NT2/D1 (cell line): Measurements from ENCODE around the gene AGPAT4.
"Not testable (repeated sequence)": the region's sequence is repeated elsewhere in the genome, so short reads cannot be mapped to it uniquely, and the experiment has no call there.

Experiments
- DNase-seq: peaks from one replicate; pipeline ENCODE4 v3.0.0-alpha.2; 2011; ENCODE audit warnings: low read depth, low spot score
- H3K27me3 ChIP-seq: 2 replicates; pipeline ENCODE4 v1.6.0; 2011; ENCODE audit warnings: mild to moderate bottlenecking; ENCODE audit not compliant: insufficient read length, insufficient read depth
- H3K36me3 ChIP-seq: 2 replicates; pipeline ENCODE4 v1.6.1; 2011; ENCODE audit warnings: mild to moderate bottlenecking, low read length, mixed read lengths; ENCODE audit not compliant: insufficient read depth, insufficient read length
- H3K4me1 ChIP-seq: 2 replicates; pipeline ENCODE4 v1.5.1; 2011; ENCODE audit not compliant: insufficient read depth, insufficient read length
- H3K4me3 ChIP-seq: 2 replicates; pipeline ENCODE4 v1.5.1; 2011; ENCODE audit warnings: low read depth; ENCODE audit not compliant: insufficient read length
- H3K9ac ChIP-seq: 2 replicates; pipeline ENCODE4 v1.6.0; 2011; ENCODE audit warnings: low read depth; ENCODE audit not compliant: insufficient read length
- H3K9me3 ChIP-seq: 2 replicates; pipeline ENCODE4 v1.5.1; 2011; ENCODE audit warnings: mild to moderate bottlenecking, low read length; ENCODE audit not compliant: insufficient read depth
- SUZ12 ChIP-seq: IDR thresholded peaks from 2 replicates; pipeline ENCODE4 v1.6.1; 2011; ENCODE audit not compliant: insufficient read length, insufficient read depth; ENCODE audit errors: extremely low read depth
- YY1 ChIP-seq: IDR thresholded peaks from 2 replicates; pipeline ENCODE4 v1.6.1; 2011; ENCODE audit not compliant: insufficient read length, insufficient read depth
- ZNF274 ChIP-seq: IDR thresholded peaks from 2 replicates; pipeline ENCODE4 v1.6.1; 2011; ENCODE audit warnings: mild to moderate bottlenecking, low read depth, low read length

AGPAT4 gene, protein sequence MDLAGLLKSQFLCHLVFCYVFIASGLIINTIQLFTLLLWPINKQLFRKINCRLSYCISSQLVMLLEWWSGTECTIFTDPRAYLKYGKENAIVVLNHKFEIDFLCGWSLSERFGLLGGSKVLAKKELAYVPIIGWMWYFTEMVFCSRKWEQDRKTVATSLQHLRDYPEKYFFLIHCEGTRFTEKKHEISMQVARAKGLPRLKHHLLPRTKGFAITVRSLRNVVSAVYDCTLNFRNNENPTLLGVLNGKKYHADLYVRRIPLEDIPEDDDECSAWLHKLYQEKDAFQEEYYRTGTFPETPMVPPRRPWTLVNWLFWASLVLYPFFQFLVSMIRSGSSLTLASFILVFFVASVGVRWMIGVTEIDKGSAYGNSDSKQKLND

DNA sequence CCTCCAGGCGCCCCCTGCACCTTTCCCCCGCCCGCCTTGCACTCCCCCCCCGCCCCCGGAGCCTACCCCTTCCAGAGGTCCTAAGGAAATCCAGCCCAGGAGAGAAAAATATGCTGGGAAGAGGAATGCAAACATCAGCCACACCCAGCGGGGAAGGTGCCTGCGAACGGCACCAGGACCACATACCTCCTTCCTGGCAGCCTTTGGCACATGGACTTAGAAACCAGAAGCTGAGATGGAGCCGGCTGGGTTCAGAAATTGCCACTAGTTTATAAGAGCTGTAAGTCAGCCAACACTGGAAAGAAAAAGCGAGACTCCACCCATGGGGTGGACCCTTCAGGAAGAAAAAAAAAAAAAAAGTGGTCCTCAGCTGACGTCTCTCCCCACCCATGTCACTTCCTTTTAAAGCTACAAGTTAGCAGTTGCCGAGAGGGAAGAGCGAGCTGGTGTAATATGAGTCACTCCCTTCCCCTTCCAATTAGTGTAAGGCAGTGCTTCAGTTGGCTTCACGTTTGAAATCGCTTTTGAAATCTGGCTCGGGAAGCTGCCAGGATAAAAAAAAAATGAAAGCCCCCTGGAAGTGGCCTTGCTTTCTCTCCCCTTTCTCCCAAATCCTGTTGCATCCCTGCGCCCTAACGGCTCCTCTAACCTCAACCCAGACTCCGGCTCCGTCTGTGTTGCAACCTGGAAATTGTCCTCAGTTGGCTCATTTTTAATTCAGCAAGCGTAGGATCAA, at the start of gene AGPAT4:
AGPAT4 (minus strand) TSS at position 310 of the 736 bp plus-strand sequence. CDS start 41,848 bp downstream, outside the sequence.
- Histone ChIP-seq H3K9ac (peak within 1 kb of the TSS; percentile 63), H3K27me3 (no peaks in the 10 kb centered on the region), H3K9me3 (no peaks in the 10 kb centered on the region), H3K4me1 (peaks cover 3% of the 10 kb centered on the region), H3K4me3 (peak within 1 kb of the TSS; percentile 59), H3K36me3 (peaks cover 14% of the 10 kb centered on the region)
- TF ChIP-seq YY1: no peak
- TF ChIP-seq ZNF274: no peak
- no peak for TF ChIP-seq SUZ12
- DNase-seq: peak; percentile 81

DNA sequence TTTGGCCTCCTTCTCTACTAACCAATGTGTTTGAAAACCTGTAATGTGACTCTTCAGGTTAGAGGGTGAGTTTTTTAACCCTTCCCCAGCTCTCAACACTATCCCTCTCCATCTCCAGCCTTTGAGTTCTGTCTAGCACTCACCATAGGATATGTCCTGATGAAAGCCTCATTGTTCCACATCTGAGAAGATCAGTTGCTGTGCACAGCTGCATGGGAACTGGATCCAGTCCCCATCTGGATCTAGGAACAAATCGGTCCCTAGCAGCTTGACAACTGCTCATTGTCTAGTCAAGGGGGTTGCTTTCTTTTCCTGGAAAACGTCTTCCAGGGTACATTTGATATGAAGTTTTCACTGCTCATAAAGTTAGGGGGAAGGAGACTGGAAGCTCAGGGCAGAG, 45.4 kb upstream of the AGPAT4 start:
- Histone ChIP-seq H3K9me3 (peaks cover 7% of the 10 kb centered on the region), H3K4me3 (no peak overlapping the region), H3K27me3 (no peaks in the 10 kb centered on the region), H3K4me1 (no peaks in the 10 kb centered on the region), H3K36me3 (no peaks in the 10 kb centered on the region), H3K9ac (no peak overlapping the region)
- no peak for DNase-seq
- TF ChIP-seq YY1 (no peak), ZNF274 (no peak), SUZ12 (no peak)

DNA sequence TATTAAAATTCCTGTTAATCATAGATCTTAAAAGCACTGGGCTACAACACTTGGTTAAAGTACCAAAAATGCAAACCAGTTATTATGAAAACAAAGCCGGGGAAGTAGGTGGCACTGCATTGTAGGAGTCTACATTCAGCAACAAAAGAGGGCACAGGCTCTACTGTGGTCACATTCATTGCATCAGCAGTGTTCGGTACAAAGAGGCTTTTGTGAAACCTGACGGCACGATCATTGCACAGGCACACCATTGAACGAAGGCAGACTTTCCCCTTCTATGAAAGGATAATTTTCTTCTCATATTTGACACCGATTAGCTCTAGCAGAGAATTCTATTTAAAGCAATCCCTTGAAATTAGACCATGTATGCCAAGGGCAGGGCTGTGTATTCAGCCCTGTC, 44.6 kb upstream of the AGPAT4 start:
- DNase-seq: no peak
- H3K4me1 ChIP-seq: no peaks in the 10 kb centered on the region
- TF ChIP-seq SUZ12 (no peak), YY1 (no peak), ZNF274 (no peak)

DNA sequence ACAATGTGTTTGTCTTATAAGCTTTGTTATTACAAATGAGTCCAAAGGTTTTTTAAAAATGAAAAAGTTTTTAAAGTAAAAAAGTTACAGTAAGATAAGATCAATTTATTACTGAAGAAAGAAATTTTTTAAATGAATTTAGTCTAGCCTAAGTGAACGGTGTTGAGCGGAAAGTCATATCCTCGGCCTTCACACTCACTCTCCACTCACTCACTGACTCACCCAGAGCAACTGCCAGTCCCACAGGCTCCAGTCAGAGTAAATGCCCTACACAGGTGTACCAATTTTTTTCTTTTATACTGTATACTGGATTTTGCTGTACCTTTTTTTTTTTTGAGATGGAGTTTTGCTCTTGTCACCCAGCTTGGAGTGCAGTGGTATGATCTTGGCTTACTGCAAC, 42.7 kb upstream of the AGPAT4 start:
- Histone ChIP-seq H3K9me3 (no peaks in the 10 kb centered on the region; the same call in 1 of the 2 replicates), H3K27me3 (no peaks in the 10 kb centered on the region), H3K4me1 (no peaks in the 10 kb centered on the region), H3K36me3 (no peaks in the 10 kb centered on the region), H3K9ac (no peak overlapping the region), H3K4me3 (no peak overlapping the region)
- no peak for TF ChIP-seq ZNF274
- DNase-seq: no peak

More for the DNA sequence above, 44.6 kb upstream of the AGPAT4 start:
- Histone ChIP-seq H3K36me3 (no peaks in the 10 kb centered on the region), H3K4me3 (no peak overlapping the region), H3K9ac (no peak overlapping the region), H3K9me3 (peaks cover 6% of the 10 kb centered on the region), H3K27me3 (no peaks in the 10 kb centered on the region)

DNA sequence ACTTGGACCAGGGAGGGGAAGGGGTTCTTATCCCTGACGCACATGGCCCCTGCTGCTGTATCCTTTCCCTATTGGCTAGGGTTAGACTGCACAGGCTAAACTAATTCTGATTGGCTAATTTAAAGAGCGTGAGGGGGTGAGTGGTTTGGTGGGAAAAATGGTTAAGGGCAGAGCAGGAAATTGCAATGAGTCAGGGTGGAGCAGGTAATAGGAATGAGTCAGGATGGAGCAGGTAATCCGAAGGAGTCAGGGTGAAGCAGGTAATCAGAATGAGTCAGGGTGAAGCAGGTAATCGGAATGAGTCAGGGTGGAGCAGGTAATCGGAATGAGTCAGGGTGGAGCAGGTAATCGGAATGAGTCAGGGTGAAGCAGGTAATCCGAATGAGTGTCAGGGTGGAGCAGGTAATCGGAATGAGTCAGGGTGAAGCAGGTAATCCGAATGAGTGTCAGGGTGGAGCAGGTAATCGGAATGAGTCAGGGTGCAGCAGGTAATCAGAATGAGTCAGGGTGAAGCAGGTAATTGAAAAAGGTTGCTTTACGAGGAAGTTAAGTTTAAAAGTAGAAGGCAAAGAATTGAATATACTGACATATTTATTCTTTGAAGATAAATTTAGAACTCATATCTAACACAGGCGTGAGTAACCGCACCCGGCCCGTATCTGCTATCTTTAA, 41.5 kb upstream of the AGPAT4 start:
- H3K9ac ChIP-seq, DNase-seq, H3K4me1 ChIP-seq, H3K9me3 ChIP-seq, H3K27me3 ChIP-seq, H3K4me3 ChIP-seq, H3K36me3 ChIP-seq: not testable (repeated sequence)

DNA sequence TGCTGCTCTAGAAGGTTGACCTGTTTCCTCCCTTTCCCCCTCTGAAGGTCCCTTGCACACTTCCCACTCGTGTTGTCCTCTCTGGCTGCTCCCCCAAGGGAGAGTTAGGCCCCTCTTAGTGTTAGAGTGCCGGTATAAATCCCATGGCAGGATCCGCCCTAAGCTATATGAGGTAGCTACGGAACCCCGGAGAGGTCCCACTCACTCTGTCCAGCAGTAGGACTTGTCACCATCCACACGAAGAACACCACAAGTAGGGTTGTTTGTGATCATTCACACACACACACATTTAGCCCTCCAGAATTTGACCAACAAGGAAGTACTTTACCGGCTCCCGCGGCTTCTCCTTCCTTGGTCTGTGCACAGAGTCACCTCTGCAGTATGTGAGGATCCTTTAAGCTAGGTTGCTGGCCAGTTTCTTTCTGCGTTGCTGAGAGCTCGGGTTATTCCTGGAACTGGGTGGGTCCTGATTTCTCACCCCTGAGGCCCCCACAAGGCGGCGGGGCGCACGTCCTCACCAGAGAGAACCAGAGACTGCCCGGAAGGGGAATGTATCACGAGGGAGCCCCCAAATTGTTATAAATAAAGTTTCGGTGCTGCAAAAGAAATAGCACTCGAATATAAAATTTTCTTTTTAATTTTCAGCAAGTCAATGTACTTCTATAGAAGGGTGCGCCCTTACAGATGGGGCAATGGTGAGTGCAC, 40.8 kb upstream of the AGPAT4 start:
- H3K4me1 ChIP-seq, DNase-seq, H3K9ac ChIP-seq, H3K36me3 ChIP-seq, H3K9me3 ChIP-seq, H3K27me3 ChIP-seq, H3K4me3 ChIP-seq: not testable (repeated sequence)

DNA sequence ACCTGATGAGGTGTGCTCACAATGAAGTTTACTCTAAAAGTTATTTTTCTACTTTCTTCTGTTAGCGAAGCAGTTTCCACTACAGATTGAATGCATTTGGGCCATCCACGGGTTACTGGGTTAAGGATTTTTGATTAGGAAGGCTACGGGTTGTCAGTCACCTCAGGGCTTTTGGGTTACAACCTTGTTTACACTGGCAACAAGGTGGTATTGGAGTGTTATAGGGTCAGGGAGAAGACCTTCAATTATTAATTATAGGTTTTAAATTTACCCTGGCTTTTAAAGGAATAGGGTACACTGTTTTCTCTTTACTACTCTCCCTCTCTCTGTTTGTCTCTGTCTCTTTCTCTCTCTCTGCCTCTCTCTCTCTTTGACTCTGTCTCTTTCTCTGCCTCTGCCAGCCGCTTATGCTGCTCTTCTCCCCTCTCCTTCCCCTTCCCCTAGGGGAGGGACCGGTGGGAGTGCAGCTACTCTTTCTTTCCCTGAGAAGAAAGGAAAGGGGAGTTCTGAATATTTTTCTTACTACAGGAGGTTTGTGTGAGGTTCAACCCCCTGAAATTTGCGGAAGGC, 40.2 kb upstream of the AGPAT4 start:
- DNase-seq: no peak
- no peak for TF ChIP-seq YY1
- no peak for TF ChIP-seq ZNF274
- TF ChIP-seq SUZ12: no peak
- Histone ChIP-seq H3K4me3 (no peak overlapping the region), H3K27me3 (no peaks in the 10 kb centered on the region), H3K9ac (no peak overlapping the region), H3K36me3 (no peaks in the 10 kb centered on the region), H3K9me3 (no peaks in the 10 kb centered on the region; the same call in 1 of the 2 replicates), H3K4me1 (no peaks in the 10 kb centered on the region)

DNA sequence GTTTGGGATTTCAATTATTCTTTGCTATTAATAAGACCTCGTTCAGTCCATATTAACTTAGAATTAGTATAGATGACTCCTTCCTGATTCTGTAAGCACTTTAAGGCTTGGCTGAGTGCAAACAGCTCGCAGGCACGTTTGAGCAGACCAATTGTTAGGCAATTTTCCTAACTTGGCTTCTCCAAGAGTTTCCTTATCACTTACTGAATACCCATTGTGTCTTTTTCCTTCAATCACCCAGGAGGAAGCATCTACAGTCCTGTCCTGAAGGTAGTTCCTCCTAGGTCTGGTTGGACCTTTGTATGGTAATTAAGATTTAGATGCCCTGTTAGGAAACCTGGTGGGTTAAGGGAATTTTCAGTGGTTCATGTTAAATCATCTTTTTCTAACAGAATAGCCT, 39.6 kb upstream of the AGPAT4 start:
- not testable (repeated sequence) for H3K4me3 ChIP-seq, H3K27me3 ChIP-seq, H3K36me3 ChIP-seq, H3K9ac ChIP-seq, H3K4me1 ChIP-seq, DNase-seq, H3K9me3 ChIP-seq

DNA sequence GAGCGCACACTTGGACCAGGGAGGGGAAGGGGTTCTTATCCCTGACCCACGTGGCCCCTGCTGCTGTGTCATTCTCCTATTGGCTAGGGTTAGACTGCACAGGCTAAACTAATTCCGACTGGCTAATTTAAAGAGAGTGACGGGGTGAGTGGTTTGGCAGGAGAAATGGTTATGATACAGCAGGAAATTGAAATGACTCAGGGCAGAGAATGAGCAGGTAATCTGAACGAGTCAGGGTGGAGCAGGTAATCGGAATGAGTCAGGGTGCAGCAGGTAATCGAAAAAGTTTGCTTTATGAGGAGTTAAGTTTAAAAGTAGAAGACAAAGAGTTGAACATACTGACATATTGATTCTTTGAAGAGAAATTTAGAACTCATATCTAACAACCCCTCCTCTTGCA, 35.9 kb upstream of the AGPAT4 start:
- not testable (repeated sequence) for H3K27me3 ChIP-seq, H3K4me3 ChIP-seq, H3K36me3 ChIP-seq, H3K9ac ChIP-seq, H3K9me3 ChIP-seq, H3K4me1 ChIP-seq, DNase-seq
